Activated T-cell treated with anti-CD3 and anti-CD28 coated beads for 4 hours (primary cell): Measurements from ENCODE around the gene PABPN1L.
A peak's percentile ranks its signal among the peaks of the same experiment; 100 is the strongest.

Source experiments
- DNase-seq: peaks from one replicate; pipeline ENCODE4 v3.0.0-alpha.2; 2020

Gene PABPN1L

DNA sequence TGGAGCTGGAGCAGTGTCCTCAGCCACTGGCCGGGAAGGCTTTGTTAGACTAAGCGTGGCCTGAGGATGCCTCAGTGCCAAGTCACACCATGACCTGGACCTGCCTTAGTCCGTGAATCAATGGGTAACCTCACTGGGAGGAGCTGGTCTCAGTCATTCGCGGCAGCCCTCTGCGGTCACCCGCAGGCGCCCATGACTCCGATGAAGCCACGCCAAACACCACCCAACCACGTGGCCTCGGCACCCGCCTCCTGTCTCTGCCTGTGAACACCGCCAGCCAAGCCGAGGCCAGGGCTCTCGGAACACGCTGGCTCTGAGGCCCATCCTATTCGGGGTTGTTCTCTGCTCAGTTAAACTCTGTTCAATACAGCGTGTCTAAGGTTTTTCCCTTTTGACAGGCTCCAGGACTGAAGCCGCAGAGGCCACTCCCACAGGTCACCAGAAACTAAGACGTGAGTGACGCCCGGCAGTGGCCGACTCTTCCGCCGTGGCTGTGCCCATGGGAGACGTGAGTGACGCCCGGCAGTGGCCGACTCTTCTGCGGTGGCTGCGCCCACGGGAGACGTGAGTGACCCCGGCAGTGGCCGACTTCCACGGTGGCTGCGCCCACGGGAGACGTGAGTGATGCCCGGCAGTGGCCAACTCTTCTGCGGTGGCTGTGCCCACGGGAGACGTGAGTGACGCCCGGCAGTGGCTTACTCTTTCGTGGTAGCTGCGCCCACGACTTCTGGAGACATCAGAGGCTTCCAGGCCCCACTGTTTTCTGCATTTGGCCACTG lies 16.8 kb upstream of the PABPN1L start:
- no peak for DNase-seq

DNA sequence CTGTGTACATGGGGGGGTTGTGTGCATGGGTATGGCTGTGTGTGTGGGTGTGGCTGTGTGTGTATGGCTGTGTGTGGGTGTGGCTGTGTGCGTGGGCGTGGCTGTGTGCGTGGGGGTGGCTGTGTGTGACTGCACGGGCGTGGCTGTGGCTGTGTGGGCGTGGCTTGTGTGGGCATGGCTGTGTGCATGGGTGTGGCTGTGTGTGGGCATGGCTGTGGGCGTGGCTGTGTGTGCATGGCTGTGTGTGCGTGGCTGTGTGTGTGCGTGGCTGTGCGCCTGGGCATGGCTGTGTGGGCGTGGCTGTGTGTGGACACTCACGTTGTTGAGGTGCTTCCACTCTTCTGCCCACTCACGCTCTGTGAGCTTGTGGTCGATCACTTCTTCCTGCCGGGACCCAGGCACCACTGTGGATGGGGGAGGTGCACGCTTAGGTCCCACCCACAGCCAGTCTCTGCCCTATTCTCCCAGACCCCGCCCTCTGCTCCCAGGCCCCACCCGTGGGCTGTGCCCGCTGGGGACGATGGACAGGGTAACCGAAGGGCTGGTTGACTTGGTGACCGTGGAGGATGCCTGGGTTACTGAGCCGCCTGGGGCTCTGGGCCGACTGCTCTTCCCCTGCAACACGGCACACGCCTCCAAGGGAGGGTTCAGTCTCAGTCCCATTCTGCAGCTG lies 16.0 kb upstream of the PABPN1L start:
- peak; percentile 6 for DNase-seq

DNA sequence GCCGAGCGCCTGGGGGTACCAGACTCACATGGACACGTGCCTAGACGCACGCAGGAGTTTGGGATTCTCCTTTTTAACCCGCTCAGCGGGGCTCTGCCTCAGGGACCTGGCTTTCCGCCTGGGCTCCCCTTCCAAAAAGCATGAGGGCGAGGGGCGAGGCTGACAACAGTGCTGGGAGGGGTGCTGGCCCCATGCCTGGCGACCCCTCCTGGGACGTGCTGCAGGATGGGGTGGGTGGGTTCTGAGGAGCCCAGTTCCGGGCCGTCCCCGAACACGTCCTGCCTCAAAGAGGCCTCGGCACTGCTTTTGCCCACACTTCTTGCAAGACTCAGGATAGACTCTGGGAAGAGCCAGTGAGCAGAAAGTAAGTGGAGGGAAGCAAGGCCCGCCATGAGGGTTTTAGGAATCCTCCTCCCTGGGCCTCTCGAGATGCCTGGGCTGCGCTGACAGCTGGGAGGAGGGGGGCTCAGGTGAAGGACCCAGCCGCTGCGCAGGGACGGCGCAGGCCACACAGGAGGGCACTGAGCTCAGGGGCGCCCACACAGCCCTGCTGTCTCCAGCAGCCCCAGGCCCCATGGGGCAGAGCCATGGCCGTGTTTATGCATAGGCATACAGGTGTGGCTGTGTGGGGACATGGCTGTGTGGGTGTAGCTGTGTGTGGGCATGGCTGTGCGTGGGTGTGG lies 15.4 kb upstream of the PABPN1L start:
- DNase-seq = no peak

DNA sequence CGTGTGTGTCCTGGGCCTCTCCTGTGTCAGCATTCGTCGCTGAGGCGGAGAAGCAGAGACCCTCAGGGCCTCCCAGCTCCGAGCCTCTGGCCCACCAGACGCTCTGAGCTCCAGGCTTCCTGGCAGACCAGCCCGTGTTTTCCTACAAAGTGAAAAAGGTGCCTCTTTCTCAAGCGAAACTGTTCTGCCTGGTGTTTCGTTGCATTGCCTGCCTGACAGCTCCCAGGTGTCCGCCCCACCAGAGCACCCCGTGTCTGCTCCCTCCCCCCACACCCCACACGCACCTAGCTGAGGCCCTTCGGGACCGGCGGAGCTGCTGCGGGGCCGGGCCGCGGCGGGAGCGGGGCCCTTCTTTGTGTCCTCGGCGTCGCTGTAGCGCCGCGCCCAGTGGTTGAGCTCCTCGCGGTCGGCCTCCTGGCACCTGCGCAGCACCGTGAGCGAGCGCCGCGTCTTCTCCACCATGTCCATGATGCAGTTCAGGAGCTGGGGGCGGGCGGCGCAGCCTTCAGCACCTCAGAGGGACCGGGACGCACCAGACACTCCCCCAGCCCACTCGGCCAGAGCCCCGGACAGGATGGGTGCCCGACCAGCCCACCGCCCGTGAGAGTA lies 14.7 kb upstream of the PABPN1L start:
- no peak for DNase-seq

DNA sequence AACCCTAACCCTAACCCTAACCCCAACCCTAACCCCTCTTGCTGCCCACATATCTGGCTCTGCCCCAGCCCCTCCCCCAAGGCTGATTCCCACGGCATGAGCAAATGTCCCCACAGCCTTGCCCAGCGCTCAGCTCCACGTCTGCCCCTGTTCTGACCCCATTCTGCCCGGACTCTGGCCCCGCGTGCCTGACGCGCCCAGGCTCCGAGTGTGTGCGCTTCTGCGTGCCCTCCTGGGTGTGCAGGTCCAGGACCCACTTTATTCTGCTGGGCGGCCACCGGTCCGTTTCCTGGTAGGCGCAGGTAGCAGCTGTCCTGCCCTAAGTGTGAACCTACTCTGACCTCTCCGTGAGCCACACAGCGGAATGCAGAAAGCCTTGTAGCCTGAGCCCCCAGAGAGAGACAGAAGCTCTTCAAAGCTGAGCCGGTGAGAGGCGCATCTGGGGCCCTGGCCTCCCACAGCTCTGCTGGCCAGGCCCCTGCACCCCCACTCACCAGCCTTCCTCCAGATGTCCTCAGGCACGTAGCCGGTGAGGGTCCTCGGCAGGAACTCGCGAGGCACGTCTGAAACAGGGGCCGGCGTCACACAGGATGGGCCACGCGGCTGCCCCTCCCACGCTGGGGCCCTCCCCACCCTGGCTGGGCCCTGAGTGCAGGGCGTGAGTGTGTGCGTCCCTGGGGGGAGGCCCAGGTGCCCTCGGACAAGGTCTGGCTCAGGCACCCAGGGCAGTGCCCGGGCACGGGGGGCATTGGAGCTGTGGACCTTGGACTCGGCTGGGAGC lies 14.0 kb upstream of the PABPN1L start:
- no peak for DNase-seq

DNA sequence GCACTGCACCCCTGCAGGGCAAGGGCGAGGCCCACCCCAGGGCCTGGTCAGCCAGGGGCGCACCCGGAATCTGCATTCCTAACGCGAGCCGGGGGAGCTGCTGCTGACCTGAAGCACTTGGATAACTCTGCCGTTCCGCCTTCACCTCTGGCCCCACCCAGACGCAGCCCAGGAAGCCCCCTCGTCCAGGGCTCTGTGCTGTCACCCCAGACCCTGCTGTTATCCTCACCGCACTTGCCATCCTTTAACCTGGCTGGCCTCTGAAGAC lies 13.3 kb upstream of the PABPN1L start:
- no peak for DNase-seq

DNA sequence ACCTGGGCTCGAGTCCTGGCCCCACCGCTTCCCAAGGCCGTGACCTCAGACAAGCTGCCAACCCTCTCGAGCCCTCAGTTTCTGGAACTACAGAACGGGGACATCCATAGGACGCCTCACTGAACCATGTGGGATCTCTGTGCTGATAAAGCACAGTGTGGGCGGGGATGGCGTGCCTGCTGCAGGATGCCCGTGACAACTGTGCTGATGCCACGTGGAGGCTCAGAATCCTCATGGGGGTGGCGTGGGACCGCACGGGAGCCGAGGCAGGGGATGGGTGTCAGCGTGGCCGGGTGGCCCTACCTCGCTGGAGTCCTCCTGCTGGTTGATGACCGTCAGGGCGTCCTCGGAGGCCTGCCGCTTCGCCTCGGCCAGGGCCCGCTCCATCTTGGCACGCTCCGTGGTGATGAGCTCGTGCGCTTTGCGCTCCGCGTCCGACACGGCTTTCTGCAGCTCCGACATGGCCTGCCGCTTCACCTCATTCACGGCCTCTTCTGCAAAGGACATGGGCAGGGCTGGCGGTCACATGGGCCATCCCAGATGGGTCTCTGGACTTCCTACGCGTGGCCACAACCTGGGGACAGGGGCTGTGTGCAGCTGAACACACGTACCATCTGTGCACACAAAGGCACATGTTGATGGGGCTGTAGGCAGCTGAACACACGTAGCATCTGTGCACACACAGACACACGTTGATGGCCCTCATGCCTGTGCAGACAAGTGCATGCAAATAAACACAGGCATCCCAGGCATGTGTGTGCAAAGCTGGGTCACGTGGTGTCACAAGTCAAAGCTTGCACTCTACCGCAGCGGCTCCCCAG lies 12.7 kb upstream of the PABPN1L start:
- no peak for DNase-seq

DNA sequence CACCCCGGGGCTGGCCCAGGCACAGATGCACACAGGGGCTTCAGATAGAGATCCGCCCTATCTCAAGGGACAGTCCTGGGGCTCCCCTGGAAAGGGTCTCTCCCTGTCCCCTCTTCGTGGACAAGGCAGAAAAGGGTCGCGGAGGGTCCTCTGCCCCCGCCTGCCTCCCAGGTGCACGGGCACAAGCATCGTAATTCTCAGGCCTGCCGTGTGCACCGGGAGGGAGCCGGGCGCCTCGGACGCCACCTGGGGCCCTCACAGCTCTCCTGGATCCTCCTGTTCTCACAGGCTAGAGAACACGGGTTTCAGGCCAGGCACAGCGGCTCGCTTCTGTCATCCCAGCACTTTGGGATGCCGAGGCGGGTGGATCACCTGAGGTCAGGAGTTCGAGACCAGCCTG lies 11.9 kb upstream of the PABPN1L start:
- DNase-seq = no peak

DNA sequence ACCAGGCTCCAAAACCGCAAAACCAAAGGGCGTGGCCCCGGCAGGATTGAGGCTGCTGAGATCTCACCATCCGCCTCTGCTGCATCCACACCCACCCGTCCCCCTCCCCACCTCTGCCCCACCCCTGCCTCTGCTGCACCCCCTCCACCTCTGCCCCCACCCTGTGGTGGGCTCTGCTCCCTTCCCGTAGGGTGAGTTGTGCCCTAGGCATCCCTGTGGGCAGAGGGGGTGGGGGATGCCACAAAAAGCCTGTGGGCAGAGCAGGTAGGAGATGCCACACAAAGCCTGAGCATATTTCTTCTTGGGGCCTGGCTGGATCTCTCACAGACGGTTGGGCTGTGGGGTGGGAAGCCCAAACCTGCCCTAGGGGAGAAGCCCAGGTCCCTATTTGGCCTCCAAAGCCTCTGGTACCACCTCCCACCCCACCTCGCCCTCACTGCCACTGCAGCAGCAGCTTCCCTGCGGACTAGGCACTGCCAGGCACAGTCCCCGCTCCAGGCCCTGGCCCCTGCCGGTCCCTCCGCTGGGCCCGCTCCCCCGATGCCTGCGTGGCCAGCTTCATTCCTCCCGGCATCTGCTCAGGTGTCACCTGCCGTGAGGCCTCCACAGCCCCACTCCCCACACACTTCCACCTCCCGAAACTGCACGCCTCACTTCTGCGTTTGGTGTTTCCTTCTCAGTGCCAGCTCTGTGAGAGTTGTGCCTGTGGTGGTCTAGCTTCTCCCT lies 11.3 kb upstream of the PABPN1L start:
- DNase-seq = no peak

DNA sequence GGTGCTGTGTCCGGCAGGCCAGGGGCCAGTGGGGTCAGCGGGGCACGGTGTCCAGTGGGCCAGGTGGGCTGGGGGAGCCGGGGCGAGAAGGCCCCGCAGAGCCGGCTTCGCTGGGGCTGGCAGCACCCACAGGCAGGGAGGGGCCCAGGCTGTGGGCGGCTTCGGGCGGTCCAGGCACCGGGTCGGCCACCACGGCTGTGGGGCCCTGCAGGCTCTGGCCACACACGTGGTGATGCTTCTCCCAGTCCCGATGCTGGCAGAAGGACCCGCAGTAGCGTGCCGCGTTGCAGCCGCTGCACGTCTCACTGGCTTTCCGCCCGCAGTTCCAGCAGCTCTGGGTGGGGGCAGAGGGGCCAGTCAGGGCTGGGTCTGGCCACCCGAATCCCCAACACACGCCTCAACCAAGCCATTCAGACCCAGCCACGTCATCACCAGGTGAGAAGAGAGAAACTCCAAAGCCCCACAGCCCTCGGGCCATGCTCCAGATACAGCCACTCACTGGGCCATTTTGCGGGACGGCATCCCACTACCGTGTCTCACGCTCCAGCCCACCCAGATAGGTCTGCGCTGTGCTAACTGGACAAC lies 10.6 kb upstream of the PABPN1L start:
- DNase-seq = no peak

DNA sequence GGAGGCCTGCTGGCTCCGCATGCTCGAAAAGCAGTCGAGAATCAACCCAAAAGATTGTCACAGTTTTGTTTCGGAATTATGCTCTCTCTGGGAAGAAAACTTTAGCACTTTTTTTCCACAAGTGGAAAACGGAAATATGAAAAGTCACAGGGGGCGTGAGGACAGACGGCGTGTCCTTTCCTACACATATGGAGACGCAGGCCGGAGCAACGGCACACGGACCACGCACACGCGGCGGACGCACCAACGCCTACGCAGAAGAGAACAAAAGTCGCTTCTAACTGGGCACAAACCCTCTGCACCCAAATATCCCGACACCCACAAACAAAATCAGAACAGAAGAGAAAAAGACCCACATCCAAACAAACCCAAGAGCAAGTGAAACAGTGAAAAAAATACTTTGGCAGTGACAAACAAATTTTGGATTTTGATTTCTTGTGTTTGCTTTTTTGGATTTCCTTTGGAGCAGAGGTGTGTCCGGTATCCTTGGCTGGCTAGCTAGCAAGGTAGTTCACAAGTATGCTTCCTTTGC lies 9.3 kb upstream of the PABPN1L start:
- no peak for DNase-seq

DNA sequence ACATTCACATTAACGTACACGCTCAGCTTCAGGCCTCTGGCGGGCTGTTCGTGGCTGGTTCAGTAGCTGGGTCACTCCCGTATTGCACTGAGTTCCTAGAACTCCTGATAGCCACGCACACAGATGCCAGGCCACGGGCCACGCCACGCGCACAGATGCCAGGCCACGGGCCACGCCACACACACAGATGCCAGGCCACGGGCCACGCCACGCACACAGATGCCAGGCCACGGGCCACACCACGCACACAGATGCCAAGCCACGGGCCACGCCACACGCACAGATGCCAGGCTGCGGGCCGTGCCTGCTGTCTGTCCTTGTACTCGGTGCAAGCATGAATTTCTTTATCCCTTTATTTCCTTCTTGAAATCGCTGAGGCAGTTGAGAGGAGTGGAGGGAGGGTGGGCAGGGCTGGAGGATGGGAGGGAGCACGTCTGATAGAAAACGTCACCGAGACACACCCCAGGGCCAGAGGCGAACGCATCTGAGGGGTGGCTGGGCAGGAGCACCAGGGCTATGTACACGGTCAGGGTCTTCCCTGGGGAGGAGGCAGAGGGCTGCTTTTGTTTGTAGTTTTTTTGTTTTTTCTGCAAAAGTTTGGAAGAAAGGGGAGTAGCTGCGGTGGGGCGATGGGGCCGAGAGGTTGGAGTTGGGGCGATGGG lies 8.6 kb upstream of the PABPN1L start:
- DNase-seq = no peak

DNA sequence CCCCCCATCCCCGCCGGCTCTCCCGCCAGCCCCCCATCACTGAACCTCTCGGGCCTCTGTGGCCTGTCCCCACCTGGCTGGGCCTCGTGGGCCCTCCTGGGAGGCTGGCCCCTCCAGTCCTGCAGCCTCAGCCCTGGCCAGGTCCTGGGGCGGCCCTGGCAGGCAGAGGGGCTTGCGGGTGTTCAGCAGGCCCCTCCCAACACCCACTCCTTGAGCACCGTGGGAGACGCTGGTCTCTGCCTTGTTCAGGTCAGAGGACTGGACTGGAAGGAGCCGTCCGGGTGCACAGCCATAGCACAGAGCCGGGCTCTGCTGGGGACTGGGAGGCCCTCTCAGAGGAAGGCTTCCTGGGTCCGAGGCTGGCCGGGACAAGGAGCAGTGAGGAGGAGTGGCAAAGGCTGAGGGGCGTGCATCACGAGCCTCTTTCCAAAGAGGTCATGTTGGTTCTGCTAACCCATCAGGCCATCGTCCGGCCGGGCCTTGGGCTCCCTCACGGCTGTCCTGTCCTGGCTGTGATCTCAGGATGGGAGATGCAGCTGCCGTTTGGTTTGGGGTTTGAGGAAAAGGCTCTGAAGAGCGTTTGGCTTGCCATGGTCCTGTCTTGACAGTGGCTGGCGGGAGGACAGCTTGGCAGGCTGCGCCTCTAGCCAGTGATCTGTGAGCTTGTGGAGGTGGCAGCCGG lies 6.3 kb upstream of the PABPN1L start:
- no peak for DNase-seq

DNA sequence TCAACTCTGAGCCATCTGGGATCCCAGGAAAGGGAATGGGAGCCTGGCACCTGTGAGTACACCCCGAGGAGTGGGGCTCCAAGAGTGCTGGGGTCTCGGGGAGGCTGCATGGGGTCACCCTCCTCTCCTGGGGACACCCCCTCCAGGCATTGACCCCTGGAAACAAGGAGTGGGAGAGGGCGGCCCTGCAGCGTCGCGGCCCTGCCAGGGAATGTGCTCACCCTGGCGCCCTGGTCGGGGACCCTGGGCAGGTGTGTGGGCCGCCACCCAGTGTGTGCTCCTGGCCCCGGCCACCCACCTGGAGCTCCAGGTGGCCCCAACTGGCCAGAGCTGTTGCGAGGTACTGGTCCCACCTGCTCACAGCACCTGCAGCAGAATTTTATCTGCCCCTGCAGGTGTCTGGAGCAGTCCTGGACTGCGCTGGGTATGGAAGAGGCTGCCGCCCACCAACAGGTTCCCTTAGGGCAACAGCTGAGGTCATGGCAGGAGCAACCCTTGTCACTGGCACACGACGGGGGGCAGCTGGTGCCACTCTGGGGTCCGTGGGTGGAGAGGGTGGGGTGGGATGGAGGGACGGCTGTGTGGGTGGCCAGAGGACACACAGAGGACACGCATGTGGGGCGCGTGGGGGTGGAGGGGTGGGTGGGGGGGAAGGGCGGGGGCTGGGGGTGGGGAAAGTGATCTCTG lies 5.4 kb upstream of the PABPN1L start:
- DNase-seq = no peak

DNA sequence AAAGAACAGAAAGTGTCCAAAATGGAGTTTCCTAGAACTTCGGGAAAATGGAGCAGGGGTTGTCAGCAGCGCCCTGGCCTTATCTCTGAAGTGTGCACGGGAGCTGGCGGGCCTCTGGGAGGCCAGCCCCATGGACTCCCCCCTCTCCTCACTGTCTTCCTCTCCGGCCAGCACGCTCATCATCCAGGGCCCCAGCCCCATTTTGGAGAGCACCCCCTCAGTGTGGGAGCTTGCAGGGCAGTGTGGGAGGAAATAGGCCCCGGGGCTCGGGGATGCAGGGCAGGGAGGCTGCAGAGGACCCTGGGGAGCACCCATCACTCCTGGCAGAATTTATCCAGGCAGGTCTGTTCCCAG lies 4.9 kb upstream of the PABPN1L start:
- DNase-seq = no peak

DNA sequence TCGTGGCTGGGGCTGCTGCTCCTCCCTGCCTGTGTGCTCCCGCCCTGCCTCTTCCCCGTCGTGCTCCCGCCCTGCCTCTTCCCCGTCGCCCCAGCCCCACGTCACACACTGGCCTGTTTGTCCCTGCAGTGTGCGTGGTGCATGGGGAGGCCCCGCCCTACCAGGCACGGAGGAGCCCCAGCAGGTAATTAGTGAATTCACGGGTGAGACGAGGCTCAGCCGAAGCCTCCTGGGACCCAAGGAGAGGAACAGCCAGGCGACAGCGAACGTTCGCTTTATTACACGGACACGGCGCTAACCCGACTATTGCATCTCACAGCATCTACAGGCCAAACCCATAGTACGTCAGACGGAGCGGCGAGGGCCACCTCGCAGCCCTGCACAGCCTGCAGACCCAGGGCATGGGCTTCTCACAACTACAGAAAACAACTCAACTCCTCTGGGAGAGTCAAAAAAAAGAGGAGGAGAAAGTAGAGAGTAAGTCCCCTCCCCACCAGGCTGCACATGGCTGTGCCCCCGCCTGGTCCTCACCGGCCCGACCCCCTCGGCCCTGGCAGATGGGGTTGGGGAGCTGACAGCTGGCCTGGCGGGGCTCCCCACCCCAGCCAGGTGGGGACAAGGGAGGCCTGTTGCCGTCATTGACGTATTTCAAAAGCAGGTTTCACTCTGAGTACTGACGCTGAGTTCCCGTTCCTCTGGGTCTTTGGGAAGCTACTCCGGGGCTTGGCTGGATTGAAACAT lies 4.3 kb upstream of the PABPN1L start:
- DNase-seq = no peak

DNA sequence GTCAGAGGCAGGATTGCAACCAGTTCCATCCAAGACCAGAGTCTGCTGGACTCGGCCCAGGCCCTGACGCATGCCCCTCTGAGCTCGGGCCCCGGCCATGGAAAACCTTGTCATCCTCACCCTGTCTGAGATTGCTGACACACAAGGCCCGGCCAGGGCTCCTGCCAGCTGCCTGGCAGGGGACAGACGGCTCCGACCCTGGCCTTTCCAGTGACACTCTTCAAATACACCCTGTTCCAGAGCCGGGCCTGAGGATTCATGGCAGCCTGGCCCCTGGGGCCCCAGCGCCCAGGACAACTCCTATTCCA lies 3.2 kb upstream of the PABPN1L start:
- no peak for DNase-seq

DNA sequence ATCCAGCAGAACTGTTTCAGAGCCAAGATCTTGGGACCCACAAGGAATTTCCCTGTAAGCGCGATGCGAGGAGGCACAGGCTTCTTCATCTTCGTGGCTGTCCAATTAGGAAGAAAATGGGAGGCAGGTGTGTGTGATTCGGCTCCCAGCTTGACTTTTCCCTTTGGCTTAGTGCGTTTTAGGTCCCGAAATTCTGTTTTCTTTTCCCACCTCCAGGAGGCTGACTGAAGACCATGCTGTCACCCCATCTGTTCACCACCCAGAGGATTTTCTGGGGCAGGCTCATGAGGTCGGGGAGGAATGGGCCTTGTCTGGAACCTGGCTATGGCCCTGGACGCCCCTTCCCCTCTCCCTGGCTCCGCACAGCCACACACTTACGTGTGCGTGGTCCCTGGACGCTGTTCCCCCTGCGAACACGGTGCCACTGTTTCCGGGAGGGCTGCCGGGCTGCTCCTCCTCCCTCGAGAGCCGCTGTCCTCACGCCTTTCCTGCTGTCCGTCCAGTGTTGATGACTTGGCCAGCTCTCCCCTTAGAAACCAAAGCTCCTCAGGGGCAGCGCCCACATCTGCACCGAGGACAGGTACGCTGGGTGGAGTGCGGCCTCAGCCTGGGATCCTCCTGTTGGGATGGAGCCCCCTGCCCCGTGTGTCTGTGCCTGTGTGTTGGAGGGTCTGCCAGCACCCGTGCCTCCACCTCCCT lies 2.7 kb upstream of the PABPN1L start:
- DNase-seq = no peak
